ENCODE measurements around the gene RNF166.
A peak's percentile ranks its signal among the peaks of the same experiment; 100 is the strongest.

The RNF166 gene

DNA sequence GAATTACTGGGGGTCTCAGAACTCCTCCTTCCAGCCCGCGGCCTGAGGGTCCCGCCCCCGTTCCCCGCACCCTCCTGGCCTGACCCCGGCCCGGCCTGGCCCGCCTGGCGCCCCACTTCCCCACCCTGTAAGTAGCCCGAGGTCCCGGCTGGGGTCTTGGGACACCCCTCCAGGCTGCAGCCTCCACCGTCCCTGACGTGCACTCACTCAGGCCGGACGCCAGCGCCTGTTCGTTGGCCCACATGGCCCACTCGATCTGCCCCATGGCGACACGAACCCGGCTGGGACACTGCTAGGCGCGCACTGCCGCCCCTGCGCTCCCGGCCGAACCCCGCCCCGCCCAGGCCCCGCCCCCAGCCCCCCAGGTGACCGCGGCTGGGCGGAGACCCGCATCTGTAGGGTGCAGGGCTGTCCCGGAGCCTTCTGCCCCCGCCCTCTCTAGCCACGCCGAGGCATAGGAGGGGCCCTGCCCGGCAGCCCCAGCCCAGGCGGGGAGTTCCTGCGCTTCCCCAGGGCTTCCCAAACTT, 55.4 kb downstream of the RNF166 start, which contains the start of gene CYBA:
TSS of gene CYBA (minus strand) at position 305 of the 527 bp plus-strand sequence. CDS start at position 265, 40 bp downstream.
- DNase-seq: peak; percentile 92

DNA sequence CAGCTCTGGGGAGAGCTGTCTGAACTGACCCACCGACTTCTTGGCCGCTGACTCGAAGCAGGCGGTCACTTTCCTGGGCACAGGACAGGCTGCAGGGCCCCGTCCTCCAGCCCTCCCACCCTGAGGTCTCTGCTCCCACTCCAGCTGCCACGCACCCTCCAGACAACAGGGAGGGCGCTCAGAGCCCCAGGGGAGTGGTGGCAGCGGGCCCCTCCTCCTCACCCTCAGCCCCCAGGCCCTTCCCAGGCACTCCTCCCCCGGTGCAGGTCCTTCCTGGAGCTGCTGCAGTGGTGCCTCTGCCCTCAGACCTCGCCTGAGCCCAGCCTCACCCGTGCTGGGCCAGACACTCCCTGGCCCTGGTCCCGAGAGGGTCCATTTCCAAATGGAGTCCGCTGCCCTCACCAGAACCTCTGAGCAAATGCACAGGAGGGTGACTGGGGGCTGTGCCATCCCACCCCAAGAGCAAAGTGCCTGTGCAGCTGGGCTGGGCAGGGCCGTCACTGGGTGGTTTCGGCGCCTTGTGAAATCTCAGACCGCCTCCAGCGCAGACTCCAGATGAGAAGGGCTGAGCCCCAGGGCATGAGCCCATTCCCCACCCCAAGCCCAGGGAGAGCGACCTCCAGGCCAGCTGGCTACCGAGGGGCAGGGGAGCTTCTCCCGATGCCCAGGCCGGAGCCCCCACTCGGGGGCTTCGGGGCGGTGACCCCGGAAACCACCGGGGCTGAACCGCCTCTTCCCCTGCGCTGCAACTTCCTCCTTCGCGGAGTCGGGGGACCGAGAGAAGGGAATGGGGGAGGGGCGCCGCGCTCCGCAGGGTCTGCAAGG, 56.1 kb downstream of the RNF166 start:
- peak; percentile 62 for DNase-seq

GRCh38 chr16:88649195-88649923, 56.8 kb downstream of the RNF166 start:
- DNase-seq: no peak

DNA sequence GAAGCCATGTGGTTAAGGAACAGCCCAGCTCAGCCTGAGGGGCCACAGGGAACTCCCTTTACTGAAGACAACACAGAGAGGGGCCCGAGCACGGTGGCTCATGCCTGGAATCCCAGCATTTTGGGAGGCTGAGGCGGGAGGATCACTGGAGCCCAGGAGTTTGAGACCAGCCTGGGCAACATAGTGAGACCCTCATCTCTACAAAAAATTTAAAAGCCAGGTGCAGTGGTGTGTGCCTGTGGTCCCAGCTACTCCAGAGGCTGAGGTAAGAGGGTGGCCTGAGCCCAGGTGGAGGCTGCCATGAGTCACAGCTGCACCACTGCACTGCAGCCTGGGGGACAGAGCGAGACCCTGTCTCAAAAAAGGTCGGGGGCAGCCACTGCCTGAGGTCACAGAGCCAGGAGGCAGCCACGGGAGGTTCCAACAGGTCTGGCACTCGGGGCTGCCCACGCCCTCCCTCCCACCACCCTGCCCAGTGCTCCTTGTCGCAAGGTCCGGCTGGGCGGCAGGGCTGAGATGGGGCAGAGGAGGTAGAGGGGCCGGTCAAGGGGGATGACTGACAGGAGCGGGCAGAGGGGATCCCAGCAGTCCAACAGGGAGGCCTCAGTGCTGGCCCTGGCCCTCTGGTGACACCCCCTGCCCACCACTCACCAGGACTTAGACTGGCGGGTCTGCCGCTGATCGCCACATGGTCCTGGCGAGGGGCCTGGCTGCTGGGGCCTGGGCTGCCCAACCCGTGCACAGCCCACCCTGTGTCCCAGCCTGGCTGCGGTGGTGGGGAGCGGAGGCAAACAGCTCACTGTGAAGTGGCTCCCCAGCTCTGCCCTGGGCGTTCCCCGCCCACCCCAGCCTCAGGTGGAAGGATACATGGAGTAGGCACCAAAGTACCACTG, 58.8 kb downstream of the RNF166 start:
- DNase-seq: no peak
